ENCODE results near the gene BCCIP.

Gene BCCIP

GRCh38 chr10:125846894-125847293 lies 23.5 kb downstream of the BCCIP start:
- no peak for DNase-seq

DNA sequence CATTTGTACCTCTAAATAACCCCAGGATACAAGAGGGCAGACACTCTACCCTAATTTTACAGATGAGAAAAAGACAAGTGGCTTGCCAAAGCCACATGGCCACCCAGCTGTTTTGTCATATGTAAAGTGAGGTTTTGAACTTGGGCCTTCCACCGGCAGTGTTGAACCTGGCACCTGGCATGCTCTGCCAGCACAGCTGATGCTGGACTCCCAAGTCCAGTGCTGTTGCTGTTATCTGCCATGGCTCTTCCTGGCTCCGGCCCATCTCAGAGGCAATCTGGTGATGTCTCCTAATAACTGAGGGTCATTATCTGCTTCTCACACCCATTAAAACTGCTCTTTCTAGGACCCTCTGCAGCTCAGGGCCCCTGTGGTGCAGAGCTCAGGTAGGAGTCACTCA lies 25.0 kb downstream of the BCCIP start:
- no peak for DNase-seq

- no peak for DNase-seq
These were observed 25.5 kb downstream of the BCCIP start for GRCh38 chr10:125848857-125849256.

DNA sequence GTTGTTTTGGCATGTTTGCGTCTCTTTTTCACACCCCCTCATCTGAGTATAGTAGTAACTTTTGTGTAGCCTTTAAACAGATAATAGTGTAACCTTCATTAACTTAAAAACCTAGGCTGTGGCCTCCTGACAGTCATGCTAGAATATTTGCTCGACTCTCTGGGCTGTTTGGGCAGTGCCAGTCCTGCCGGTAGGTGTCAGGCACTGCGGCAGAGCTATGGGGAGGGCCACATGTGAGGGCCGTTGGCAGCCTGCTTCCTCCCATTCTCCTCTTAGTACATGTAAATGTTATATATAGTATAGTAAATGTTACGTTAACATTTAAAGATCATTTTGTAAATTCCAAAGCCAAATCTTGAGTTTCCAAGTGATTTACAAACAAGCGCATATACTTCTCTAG lies 26.1 kb downstream of the BCCIP start:
- DNase-seq: no peak

DNA sequence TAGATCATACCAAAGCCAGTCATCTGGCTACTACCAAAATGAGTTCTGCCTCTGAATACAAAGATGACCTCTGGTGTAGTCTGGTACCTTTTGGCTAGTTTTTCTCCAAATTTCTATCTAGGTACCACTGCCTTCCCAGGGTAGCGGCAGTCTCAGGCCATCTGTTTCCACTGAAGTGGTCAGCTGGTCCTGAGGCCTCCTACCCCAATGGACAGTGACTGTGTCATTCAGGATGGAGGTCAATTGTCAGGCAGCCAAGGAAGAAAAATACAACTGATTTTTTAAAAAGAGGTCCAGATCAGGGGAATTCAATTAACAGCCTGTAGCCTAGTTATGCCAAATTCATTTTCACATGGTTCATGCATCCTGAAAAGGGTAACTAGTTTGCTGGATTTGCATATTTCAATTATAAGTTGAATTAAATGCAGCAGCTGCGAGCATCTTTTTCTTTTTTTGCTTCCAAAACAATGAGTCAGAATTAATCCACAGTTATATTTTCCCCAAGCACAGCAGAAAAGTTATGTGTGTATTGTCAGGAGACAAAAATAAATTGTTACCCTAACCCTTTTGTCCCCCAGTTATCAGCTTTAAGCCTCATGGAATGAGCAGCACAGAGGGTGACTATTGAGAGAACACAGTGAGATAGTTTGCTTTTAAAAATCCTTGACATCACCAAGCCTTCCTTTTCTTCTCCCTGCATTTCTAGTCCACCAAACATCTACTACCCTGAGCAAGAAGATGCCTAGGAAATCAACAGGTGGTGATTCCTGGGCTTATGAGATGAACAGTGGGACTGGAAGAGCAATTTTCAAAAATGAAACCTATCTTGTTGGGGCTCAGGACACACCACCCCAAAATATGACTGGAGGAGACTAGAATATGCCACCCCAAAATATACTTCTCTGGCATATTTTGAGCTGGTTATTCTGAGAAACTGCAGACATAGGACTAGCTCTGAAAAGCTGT lies 27.7 kb downstream of the BCCIP start:
- no peak for DNase-seq

DNA sequence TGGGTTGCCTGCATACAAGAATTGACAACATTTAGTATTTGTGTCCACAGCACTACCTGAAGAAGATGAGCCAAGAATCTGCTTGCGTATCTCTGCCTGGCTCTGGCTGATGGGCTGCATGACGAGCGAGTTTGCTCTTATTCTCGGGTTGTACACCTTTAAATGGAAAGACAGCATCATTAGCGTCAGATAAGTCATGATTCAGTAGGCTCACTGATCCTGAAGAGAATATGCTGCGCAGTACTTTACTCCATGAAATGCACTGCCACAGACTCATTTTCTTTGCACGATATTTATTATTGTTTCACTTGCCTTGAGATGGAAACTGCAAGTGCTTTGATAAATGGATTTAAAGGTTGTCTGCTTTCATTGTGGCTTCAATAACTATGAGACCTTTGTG lies 29.1 kb downstream of the BCCIP start:
- DNase-seq: no peak

DNA sequence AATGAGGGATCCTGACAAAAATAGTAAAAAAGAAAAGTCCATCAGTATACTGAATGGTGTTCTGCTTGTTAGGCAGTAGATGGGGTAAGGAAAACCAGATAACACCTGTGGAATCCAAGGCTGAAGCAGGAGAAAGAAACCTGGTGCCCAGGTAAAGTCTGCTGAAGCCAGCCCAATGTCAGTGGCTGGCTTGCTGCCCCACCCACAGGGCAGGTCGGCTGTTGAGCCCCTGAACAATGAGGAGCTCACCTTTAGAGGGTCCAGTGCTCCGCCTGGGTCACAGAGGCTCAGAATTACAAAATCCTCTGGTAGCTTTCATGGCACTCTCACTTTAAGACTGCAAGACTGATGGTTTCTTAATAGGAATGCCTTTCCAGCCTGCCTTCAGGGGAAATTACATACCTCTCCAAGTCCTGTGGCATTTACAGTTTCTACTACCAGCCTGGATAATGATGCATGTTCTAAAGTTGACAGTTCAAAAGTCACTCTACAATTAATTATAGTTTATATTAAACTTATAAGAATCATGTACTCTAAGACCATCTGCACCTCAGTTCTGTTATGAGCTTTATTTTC lies 33.9 kb downstream of the BCCIP start:
- DNase-seq: no peak

- peak; percentile 48 to 68 for DNase-seq
These were observed 35.9 kb downstream of the BCCIP start for GRCh38 chr10:125859128-125859817.

GRCh38 chr10:125865120-125865519 lies 41.8 kb downstream of the BCCIP start:
- DNase-seq: no peak

DNA sequence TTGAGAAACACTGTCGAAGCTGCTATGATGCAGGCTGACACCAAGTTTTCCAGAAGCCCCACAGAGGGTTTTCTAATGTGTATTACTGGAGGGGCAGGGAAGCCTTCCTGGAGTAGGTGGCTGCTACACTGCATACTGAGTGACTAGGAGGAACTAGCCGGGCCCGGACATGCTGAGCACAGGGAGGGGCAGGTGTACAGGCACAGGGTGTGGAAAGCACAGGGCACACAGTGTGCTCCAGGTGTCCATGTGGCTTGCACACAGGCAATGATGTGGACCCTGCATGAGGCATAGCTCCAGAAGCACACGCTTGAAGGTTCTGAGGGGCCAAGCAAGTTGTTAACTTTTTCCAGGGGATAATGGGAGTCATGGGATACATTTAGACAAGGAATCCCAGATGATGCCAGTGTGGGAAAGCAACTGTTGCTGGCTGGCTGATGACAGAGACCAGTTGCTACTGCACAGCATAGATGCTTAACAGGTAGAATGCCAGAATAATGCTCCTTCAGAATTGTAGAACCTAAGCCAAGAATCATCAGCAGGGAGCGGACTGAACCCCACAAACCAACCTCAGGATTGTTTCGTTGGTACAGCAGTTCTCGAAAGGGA lies 43.2 kb downstream of the BCCIP start:
- no peak for DNase-seq

GRCh38 chr10:125868372-125868975 lies 45.1 kb downstream of the BCCIP start:
- DNase-seq: peak in 1 of 2 experiments; percentile 9

DNA sequence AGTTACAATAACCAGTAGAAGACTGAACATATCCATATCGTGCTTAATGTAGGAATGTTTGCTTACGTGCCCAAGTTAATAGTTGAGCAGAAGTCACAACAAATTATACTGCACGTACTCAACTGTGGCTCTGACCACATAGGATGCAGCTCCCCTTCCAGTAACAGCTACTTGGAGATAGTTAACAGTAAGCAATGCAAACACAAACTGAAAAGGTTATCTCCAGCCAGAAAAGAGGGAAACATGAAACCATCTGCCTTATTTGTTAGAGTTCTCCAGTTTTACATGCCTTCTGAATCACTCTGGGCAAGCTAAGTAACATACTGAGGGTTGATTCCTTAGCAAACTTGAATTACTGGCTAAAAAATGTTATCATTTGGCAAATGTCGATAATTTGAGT lies 48.0 kb downstream of the BCCIP start:
- DNase-seq: no peak

GRCh38 chr10:125878957-125879835 lies 55.9 kb downstream of the BCCIP start:
- DNase-seq: no peak

DNA sequence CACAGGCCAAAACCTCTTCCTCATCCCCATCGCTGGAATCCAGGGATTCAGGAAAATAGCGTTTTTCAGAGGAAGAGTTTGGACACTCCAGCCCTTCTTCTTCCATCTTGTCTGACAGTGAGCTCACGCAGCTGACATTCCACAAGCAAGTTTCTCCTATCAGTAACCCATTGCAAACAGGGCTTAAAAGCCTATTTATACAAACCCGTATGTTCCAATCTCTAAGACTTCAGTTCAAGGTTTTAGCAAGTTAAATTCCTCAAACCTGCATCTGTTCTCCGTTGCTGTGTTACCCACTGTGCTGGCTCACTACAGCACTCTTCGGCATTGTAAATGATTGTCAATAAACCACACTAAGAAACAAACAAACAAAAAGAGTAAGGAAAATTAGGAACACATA lies 57.4 kb downstream of the BCCIP start:
- no peak for DNase-seq

DNA sequence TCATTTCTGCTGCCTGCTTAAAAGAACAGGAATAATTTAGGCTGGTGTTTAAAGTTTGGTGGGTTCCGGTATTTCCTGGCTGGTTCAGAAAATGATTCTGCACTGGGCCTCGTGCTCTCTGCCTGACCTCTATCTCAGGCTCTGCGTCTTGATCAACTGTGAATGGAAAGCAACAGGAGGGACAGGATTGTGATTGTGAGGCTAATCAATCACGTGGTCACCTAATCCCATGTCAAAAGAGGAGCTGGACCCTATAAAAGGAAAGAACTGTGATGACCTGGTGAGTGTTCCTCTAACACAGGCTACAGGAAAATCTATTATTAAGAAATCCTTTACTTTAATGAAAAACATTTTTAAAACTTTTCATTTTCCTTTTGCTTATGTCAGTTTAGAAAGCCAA lies 57.8 kb downstream of the BCCIP start, which contains the start of gene DHX32:
Gene DHX32 (minus strand): TSS at position 101 of the 400 bp plus-strand sequence. CDS start 468 bp downstream, outside the sequence.
- DNase-seq: no peak

- no peak for DNase-seq
These were observed 59.2 kb downstream of the BCCIP start for GRCh38 chr10:125882596-125882995.

GRCh38 chr10:125883211-125883610 lies 59.9 kb downstream of the BCCIP start:
- no peak for DNase-seq
